ENCODE data around the gene OXTR.

Gene OXTR

DNA sequence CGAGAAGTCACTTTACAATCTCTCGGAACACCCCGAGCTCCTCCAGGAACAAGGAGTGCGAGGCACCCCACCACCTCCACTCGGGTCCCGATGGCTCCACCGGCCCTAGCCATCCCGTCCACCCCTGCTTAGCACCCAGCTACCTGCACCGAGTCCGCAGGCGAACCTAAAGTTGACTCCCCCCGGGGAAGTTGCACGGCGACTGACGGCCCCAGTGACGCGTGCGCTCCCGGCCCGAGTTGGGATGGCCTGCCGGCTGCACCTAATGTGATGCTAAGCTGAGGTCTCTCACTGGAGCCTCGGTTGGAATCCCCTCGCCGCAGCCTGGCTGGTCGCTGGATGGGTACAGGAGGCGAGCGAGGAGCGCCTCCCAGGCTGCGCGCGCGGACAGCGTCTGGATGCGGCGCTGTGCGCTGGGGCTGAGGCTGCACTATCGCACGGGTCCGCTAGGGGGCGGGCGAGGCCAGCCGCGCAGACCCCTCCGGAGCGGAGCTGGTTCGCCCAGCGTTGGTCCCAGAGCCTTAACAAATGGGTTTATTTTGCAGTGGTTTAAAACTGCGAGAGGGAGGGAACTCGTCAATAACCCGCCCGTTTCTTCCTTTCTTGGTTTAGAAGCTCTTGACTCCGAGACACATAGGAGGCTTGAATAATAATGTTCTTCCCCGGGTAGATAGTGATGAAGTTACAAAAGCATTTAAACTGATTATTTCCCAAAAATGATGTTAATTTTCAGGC is at the start of gene OXTR:
Gene OXTR, minus strand, starts transcription at position 526 of the 735 bp plus-strand sequence. CDS start 1,426 bp downstream, outside the sequence.
- peak; percentile 76 for DNase-seq (ENCODE audit: extremely low spot score, insufficient read length, low read depth)
- FAIRE-seq: peak; percentile 76

DNA sequence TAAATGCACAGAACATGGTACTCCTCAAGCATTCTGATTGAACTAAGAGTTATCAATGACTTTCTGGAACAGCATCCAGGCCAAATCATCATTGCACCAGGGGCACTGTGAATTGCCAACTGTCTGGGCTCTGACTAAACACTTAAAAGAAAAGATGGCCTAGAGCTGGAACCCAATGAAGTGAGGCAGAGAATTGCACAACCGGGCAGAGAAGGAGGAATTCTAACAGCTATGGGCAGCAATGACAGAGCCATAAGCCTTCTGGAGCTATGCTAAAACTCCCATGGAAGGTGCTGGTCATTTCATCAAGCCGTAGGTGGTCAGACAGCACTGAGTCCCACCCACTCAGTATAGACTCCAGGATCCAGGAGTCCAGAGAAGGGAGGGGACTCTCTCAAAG is 48.1 kb upstream of the OXTR start:
- FAIRE-seq (no peak), DNase-seq (ENCODE audit: extremely low spot score, insufficient read length, low read depth) (no peak)

DNA sequence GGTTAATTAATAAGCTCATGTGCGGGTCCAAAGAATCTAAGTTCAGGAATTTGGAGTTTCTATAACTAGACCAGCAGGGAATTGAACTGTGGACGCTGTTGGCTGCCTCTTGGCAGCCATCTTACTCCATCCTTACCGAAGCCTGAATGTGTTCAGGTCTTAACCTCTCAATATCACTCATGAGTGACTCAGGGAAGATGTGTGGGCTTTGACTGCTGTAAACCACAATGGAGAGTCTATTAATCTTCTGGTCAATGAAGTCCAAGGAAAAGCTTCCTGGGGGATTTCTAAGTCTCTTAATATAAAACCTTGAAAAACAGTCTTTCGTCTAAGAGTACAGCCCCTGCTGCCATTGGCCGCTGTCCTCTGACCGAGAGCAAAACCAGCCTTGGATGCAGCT is 46.7 kb upstream of the OXTR start:
- DNase-seq (ENCODE audit: extremely low spot score, insufficient read length, low read depth) (no peak), FAIRE-seq (no peak)

DNA sequence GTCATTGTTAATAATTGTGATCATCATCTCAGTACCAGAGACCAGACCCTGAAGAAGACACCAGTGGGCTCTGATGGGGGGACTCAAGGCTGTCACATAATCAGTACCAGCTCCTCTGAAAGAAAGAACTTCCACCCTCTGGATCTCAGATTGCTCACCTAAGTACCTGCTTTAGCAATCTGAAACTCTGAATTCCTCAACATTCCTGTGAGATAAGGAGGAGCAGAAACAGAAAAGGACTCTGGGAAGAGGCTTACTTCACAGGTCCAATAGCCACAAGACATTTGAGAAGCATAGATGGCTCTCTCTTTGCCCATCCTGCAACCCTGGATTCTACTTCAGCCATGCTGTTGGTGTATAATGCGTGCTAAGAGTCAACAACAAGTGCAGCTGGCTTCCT is 44.0 kb upstream of the OXTR start:
- FAIRE-seq (no peak), DNase-seq (ENCODE audit: extremely low spot score, insufficient read length, low read depth) (no peak)

DNA sequence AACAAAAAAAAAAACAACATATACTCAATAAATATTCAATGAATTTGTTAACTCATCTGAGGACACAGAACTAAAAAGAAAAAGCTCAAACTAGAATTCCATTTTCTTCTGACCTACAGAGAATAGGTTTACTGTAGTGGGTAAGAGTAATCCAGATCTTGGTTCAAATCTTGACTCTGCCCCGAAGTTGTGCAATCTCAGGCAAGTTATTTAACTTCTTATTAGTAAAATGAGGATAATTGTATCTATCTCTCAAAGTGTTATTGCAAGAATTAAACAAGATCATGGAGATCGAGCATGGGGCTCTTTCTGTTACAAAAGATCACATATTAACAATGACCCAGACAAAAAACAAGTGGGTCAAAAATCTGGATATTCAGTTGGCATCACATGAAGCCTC is 41.1 kb upstream of the OXTR start:
- no peak for FAIRE-seq
- DNase-seq (ENCODE audit: extremely low spot score, insufficient read length, low read depth): no peak

DNA sequence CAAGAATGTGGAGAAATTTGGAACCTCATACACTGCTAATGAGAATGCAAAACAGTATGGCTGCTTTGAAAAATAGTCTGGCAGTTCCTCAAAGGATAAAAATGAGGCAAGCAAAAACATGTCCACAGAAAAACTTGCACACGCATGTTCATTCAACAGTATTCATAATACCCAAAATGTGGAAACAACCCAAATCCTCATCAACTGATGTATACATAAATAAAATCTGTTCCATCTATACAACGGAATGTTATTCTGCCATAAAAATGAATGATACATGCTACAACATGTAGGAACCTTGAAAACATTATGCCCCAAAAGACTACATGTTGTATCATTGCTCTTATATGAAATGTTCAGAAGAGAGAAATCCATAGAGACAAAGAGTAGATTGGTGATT is 36.4 kb upstream of the OXTR start:
- FAIRE-seq: no peak

DNA sequence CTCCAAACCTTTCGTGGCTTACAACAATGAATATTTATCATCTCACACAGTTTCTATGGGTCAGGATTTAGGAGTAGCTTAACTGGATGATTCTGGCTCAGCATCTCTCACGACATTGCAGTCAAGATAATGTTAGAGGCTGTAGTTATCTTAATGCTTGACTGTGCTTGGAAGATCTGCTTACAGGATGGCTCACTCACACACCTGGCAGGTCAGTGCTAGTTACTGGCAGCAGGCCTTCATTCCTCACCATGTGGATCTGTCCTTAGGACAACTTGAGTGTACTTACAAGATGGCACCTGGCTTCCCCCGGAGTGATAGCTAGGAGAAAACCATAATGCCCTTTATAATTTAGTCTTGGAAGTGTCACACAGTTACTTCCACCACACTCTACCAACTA is 32.8 kb upstream of the OXTR start:
- DNase-seq (ENCODE audit: extremely low spot score, insufficient read length, low read depth) (no peak), FAIRE-seq (no peak)

More for the DNA sequence above, 36.4 kb upstream of the OXTR start:
- no peak for DNase-seq (ENCODE audit: extremely low spot score, insufficient read length, low read depth)

DNA sequence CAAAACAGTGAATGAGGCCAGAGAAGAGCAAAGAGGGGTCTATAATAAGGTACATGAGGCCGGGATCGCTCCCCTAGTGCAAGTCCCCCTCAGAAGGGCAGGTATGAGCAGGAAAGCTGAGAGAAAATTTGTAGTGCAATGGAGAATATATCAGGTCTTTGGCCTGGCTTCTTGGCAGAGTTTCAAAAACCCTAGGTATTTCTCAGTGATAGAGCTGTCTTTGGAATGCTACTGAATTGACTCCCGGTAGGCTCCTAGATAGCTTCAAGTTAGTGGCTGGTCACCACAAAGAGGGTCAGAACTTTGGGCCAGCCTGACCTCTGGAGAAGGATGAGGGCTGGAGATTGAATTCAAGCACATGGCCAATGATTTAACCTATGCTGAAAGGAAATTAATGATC is 30.6 kb upstream of the OXTR start:
- DNase-seq (ENCODE audit: extremely low spot score, insufficient read length, low read depth): no peak
- FAIRE-seq: no peak

DNA sequence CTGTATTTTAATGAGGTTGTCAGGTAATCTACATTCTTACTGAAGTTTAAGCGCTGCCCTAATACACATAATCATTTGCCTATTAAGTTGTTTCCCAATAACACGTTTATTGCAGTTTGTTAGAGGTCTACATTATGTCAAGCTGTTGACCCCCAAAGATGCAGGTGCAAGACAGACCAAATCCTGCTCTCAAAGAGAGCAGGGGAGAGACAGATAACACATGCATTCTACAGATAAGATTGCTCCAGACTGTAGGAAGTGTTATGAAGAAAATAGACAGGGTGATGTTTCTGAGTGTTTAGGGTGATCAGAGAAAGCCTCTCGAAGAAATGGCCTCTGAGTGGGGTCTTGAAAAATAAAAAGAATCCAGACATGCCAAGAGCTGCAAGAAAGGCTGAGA is 24.8 kb upstream of the OXTR start:
- no peak for FAIRE-seq

DNA sequence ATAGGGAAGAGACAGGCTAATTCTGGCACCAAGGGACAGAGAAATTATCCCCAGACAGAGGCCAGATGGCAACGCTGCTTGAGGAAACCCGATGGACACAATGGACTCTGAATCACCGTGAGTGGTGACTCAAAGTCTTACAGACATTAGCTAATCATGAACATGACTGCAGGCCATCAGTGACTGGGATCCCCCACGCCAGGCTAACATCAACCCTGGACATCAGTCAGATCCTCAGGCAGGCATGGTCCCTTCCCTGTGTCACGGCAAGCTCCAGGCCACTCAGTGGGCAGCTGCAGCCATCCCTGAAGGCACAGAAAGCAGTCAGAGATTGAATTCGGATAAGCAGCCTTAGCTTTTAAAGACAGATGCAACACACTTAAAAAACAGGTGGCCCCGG is 23.8 kb upstream of the OXTR start:
- no peak for FAIRE-seq
- no peak for DNase-seq (ENCODE audit: extremely low spot score, insufficient read length, low read depth)

More for the DNA sequence above, 24.8 kb upstream of the OXTR start:
- DNase-seq (ENCODE audit: extremely low spot score, insufficient read length, low read depth): no peak

DNA sequence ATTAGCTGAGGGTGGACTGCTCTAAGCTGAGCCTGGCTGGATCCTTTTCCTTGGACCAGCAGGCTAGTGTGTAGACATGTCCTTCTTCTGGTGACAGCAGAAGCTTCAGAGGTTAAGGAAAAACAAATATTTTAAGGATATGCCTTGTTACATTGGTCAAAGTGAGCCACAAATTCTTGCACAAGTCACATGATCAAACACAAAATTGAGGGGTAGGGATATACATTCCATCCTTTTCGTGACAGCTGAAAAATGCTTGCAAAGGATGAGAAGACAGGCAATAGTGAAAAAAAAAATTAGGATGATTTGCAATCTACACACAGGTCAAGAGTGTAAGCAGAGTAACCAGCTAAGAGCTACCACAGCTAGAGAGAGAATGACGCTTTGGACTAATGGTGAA is 21.1 kb upstream of the OXTR start:
- no peak for FAIRE-seq
- DNase-seq (ENCODE audit: extremely low spot score, insufficient read length, low read depth): no peak

DNA sequence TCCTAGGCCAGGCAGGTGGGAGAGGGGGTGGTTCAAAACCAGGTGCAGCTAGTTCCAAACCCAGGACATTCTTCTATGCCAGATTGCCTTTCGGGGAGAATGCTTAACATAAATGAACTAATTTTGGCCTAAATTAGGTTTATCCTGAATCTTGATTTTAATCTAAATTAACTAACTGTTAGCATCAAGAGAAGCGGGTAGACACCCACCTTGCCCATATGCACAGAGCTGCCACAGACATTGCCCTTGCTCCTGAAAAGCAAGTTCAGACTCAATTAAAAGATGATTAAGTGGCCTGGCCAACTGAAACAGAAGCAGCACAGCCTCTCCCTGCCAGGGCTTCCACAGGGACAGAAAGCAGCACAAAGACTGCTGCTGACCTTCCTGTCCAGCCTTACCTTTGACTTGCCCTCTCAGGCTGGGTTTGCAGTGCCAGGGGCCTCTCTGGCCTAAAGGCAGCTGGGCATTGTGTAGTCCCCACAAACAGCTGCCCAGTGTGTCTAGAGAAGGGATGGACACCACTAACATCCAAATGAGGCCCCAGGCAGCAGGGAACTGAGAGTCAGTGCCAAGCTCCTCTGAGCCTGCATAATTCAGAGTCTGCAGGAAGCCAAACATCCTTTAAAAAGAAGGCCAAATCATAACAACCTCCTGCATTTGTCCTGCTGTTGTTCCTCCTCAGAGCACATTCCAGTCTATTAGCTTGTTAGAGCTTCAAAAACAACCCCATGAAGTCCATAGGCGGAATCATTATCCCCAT is 15.4 kb upstream of the OXTR start:
- no peak for FAIRE-seq
- DNase-seq (ENCODE audit: extremely low spot score, insufficient read length, low read depth): no peak

DNA sequence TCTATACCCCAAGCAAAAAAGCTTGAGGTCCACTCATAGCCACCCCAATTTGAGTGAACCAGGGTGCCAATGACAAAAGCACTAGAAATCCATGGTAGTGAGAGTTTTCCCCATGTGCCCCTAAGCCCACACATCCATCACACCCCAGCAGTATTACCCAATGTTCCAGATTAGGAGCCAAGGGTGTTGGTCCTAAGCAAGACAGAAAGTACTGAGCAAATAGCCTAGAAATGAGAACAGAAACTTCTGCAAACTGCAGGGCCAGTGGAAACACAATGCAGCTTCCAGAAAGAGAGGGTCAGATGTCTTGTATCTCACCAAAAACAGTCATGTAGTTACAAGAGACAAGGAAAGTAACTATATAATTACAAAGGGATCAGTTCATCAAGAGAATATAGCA is 10.9 kb upstream of the OXTR start:
- FAIRE-seq (no peak), DNase-seq (ENCODE audit: extremely low spot score, insufficient read length, low read depth) (no peak)

DNA sequence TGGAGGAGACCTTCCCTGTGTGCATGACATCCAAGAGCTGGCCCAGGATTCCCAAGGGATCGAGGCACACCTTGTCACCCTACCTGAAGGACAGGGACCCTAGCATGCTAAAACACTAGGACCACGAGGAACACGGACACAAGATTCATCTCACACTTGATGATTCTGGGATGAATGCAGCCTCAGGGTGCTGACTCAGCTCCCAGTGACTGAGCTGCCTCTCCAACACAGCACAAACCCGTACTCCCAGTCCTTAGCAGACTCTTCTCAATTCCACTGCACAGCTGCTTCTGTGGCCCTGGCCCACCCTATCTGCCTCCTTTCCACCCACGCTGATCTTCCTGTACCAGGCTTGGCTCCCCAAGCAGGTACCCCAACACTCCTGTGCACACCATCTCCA is 9.1 kb upstream of the OXTR start:
- DNase-seq (ENCODE audit: extremely low spot score, insufficient read length, low read depth) (no peak), FAIRE-seq (no peak)

DNA sequence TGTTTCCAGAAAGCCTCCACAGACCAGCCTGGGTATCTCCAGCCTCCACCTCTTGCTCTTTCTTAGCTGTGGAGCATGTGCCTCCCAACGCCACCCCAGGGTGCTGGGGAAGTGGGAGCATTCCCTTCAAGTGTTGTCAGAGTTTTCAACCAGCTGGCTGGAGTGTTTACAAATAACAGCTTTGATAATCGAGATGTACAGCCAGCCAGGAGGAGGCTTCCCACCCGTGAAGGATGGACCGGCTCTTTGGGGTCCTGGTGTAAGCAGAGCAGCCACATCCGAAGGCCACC is 8.5 kb upstream of the OXTR start:
- DNase-seq (ENCODE audit: extremely low spot score, insufficient read length, low read depth) (no peak), FAIRE-seq (no peak)

DNA sequence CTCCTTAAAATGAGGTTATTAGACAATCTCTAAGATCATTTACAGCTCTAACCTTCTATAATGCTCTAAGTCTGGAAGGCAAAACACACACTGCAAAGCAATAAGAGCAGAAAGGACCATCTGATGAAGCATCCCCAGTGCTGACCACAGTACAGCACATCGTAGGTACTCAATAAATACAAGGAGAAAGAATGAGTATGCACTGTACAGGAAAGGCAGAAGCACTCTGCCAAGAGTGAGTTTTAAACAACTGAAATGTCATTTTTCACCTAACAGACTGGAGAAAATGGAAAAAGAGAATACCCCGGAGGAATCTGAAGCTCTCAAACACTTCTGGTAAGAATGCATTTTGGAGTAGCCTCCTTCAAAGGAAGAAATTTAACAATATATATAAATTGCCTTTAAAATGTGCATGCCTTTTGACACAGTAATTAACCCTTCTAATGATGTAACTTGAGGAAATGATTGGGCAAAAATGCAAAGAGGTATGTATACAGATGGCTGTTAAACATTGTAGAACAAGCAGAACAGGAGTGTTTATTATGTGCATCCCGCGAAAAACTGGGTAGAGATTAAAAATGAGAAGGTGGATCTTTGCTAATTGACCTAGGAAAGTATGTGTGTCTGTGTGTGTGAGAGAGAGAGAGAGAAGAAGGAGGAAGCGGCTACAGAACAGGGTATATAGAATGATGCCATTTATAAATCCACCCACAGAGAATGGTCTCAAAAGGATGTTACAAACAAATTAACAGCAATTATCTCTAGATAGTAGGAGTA is 8.0 kb upstream of the OXTR start:
- no peak for FAIRE-seq
- DNase-seq (ENCODE audit: extremely low spot score, insufficient read length, low read depth): no peak

DNA sequence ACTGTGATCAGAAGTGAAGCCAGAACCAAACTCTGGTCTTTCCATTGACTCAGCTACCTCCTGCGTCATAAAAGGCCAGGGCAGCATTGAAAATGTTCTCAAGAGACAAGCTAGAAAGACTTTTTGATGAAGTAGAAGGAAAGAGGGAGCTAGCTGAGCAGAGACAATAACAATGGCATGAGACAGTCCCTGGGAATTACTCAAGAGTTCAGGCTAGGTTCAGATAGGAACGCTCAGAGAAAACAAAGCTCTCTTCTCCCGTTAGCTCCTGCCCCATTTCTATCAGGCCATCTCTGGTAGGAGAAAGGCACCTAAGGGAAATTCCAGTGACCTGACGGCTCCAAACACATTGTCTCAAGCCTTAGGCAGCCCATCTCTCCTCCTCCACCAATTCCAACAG is 7.0 kb upstream of the OXTR start:
- DNase-seq (ENCODE audit: extremely low spot score, insufficient read length, low read depth): no peak

DNA sequence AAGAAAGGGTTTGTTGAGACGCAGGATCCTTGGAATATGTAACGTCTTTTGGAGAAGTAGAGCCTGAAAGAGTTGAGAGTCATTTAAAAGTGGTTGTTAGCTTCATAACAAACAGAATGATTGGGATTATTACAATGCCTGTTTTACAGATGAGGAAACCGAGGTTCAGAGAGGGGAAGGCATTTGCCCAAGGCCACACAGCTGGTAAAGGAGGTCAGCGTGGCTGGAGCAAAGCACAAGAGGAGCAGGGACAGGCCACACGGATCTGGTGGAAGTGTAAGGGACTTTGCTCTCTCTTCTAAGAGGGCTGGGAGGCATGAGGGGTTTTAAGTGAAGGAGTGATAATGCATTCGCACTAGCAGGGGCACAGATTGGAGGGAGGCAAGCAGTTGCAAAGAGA is 6.2 kb upstream of the OXTR start:
- FAIRE-seq: no peak
- DNase-seq (ENCODE audit: extremely low spot score, insufficient read length, low read depth): no peak

More for the DNA sequence above, 7.0 kb upstream of the OXTR start:
- FAIRE-seq: no peak

DNA sequence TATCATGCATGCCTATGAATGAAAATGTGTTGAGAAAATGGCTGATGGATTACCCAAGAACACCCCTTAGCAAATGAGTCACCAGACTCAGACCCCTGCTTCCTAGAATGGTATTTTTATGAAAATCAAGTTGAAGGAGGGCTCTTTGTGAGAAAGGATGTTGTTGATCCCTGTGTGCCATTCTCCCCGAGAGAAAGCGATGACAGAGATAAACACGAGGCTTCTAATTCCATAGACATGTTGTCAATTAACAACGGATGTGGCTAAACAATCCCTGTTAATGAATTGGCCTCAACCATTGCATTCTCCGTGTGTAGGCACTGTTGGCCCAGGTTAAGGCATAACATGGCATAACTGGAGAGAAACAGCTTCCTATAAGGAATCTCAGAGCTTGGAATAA is 5.8 kb upstream of the OXTR start:
- DNase-seq (ENCODE audit: extremely low spot score, insufficient read length, low read depth) (no peak), FAIRE-seq (no peak)

DNA sequence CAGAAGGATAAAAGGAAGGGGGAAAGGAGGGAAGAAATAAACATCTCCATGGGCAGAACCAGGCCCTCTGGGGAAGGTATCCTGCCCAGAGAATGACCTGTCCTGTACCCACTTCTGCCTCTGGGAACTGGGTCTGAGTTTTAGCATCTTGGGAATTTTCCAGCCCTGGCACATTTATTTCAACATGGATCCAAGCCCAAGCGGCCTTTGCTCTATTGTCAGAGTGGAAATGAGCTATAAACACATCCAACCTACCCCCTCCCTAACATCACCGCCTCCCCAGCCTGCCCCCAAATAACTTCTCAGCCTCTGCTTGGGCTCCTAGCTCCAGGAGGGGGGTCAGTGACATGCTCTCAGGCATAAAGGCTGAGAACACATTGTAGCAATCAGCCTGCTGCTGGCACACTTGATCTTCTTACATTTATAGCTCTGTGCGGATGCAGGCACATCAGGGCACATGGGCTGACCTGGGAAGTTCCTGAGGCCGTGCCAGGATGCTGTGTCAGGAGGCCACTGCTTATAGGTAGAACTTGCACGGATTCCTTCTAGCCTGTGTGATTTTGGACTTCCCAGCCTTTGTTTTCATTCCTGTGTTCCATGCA is 4.6 kb upstream of the OXTR start:
- DNase-seq (ENCODE audit: extremely low spot score, insufficient read length, low read depth): no peak
- FAIRE-seq: no peak

Data from GM18507 (cell line).